Activated T-cell treated with anti-CD3 and anti-CD28 coated beads, Interleukin-2, amount 50 U/mL, for 24 hours (primary cell): ENCODE data around the gene XIRP2.
"Not testable (repeated sequence)": the region's sequence is repeated elsewhere in the genome, so short reads cannot be mapped to it uniquely, and the experiment has no call there.

Source experiments
- DNase-seq: peaks from one replicate; pipeline ENCODE4 v3.0.0-alpha.2; 2020
- H3K27ac Mint-ChIP-seq: 2 replicates; pipeline ENCODE4 v1.8.0; 2020; ENCODE audit warnings: mild to moderate bottlenecking, mixed read lengths
- H3K27me3 Mint-ChIP-seq: 2 replicates; pipeline ENCODE4 v1.8.0; 2020; ENCODE audit warnings: mixed read lengths
- H3K36me3 Mint-ChIP-seq: 2 replicates; pipeline ENCODE4 v1.8.0; 2020; ENCODE audit warnings: low read depth, mixed read lengths
- H3K4me1 Mint-ChIP-seq: 2 replicates; pipeline ENCODE4 v1.8.0; 2020; ENCODE audit warnings: low read depth, mixed read lengths
- H3K4me3 Mint-ChIP-seq: 2 replicates; pipeline ENCODE4 v1.8.0; 2020; ENCODE audit warnings: mild to moderate bottlenecking, moderate library complexity, mixed read lengths
- H3K9me3 Mint-ChIP-seq: 2 replicates; pipeline ENCODE4 v1.8.0; 2020; ENCODE audit warnings: mixed read lengths

The XIRP2 gene

GRCh38 chr2:167198009-167198408 lies 309.7 kb downstream of the XIRP2 start:
- peaks cover 5% of the 10 kb centered on the region for H3K4me1 Mint-ChIP-seq
- no peak for DNase-seq
- no peak overlapping the region for H3K4me3 Mint-ChIP-seq
- H3K27me3 Mint-ChIP-seq: no peaks in the 10 kb centered on the region
- no peak overlapping the region for H3K27ac Mint-ChIP-seq
- no peaks in the 10 kb centered on the region for H3K9me3 Mint-ChIP-seq
- no peaks in the 10 kb centered on the region for H3K36me3 Mint-ChIP-seq

- Mint-ChIP-seq H3K36me3 (no peaks in the 10 kb centered on the region), H3K27me3 (no peaks in the 10 kb centered on the region), H3K27ac (no peak overlapping the region), H3K4me3 (no peak overlapping the region), H3K4me1 (peaks cover 5% of the 10 kb centered on the region), H3K9me3 (no peaks in the 10 kb centered on the region)
- no peak for DNase-seq
Observed at GRCh38 chr2:167198576-167198975, 310.3 kb downstream of the XIRP2 start.

- DNase-seq: no peak
- no peaks in the 10 kb centered on the region for H3K36me3 Mint-ChIP-seq
- H3K4me3 Mint-ChIP-seq: no peak overlapping the region
- peaks cover 5% of the 10 kb centered on the region for H3K4me1 Mint-ChIP-seq
- H3K27me3 Mint-ChIP-seq: no peaks in the 10 kb centered on the region
- no peaks in the 10 kb centered on the region for H3K9me3 Mint-ChIP-seq
- H3K27ac Mint-ChIP-seq: no peak overlapping the region
Observed at GRCh38 chr2:167200019-167200418, 311.7 kb downstream of the XIRP2 start.

- Mint-ChIP-seq H3K36me3 (no peaks in the 10 kb centered on the region), H3K27ac (no peak overlapping the region), H3K27me3 (no peaks in the 10 kb centered on the region), H3K9me3 (no peaks in the 10 kb centered on the region), H3K4me1 (no peaks in the 10 kb centered on the region), H3K4me3 (no peak overlapping the region)
- no peak for DNase-seq
Observed at GRCh38 chr2:167209784-167210183, 321.5 kb downstream of the XIRP2 start.

- Mint-ChIP-seq H3K4me3 (no peak overlapping the region), H3K9me3 (no peaks in the 10 kb centered on the region), H3K27me3 (no peaks in the 10 kb centered on the region), H3K27ac (no peak overlapping the region), H3K36me3 (no peaks in the 10 kb centered on the region), H3K4me1 (no peaks in the 10 kb centered on the region)
- no peak for DNase-seq
Observed at GRCh38 chr2:167212014-167212648, 323.9 kb downstream of the XIRP2 start.

GRCh38 chr2:167215595-167215994 lies 327.3 kb downstream of the XIRP2 start:
- Mint-ChIP-seq H3K9me3 (no peaks in the 10 kb centered on the region), H3K27ac (no peak overlapping the region), H3K27me3 (no peaks in the 10 kb centered on the region), H3K36me3 (no peaks in the 10 kb centered on the region), H3K4me1 (no peaks in the 10 kb centered on the region), H3K4me3 (no peak overlapping the region)
- DNase-seq: no peak

- no peaks in the 10 kb centered on the region for H3K36me3 Mint-ChIP-seq
- no peaks in the 10 kb centered on the region for H3K4me1 Mint-ChIP-seq
- H3K4me3 Mint-ChIP-seq: no peak overlapping the region
- DNase-seq: no peak
- H3K27ac Mint-ChIP-seq: no peak overlapping the region
- H3K9me3 Mint-ChIP-seq: no peaks in the 10 kb centered on the region
- H3K27me3 Mint-ChIP-seq: no peaks in the 10 kb centered on the region
Observed at GRCh38 chr2:167237478-167237877, 349.2 kb downstream of the XIRP2 start.

- Mint-ChIP-seq H3K4me3 (no peak overlapping the region), H3K9me3 (no peaks in the 10 kb centered on the region)
Observed at GRCh38 chr2:167240671-167241070, 352.4 kb downstream of the XIRP2 start.

GRCh38 chr2:167249197-167249596 lies 360.9 kb downstream of the XIRP2 start:
- H3K27me3 Mint-ChIP-seq: no peaks in the 10 kb centered on the region
- H3K4me1 Mint-ChIP-seq: no peaks in the 10 kb centered on the region
- H3K4me3 Mint-ChIP-seq: no peak overlapping the region
- H3K9me3 Mint-ChIP-seq: no peaks in the 10 kb centered on the region
- H3K36me3 Mint-ChIP-seq: no peaks in the 10 kb centered on the region
- no peak for DNase-seq
- H3K27ac Mint-ChIP-seq: no peak overlapping the region

More at GRCh38 chr2:167240671-167241070, 352.4 kb downstream of the XIRP2 start:
- no peak overlapping the region for H3K27ac Mint-ChIP-seq
- no peaks in the 10 kb centered on the region for H3K4me1 Mint-ChIP-seq
- no peak for DNase-seq
- H3K27me3 Mint-ChIP-seq: no peaks in the 10 kb centered on the region
- no peaks in the 10 kb centered on the region for H3K36me3 Mint-ChIP-seq

GRCh38 chr2:167253025-167253424 lies 364.7 kb downstream of the XIRP2 start:
- DNase-seq: no peak
- Mint-ChIP-seq H3K27ac (no peak overlapping the region), H3K4me3 (no peak overlapping the region)

GRCh38 chr2:167254721-167255120 lies 366.4 kb downstream of the XIRP2 start:
- DNase-seq: no peak
- no peaks in the 10 kb centered on the region for H3K9me3 Mint-ChIP-seq
- H3K4me3 Mint-ChIP-seq: no peak overlapping the region
- H3K27ac Mint-ChIP-seq: no peak overlapping the region
- no peaks in the 10 kb centered on the region for H3K36me3 Mint-ChIP-seq
- H3K27me3 Mint-ChIP-seq: no peaks in the 10 kb centered on the region
- H3K4me1 Mint-ChIP-seq: no peaks in the 10 kb centered on the region

More at GRCh38 chr2:167253025-167253424, 364.7 kb downstream of the XIRP2 start:
- Mint-ChIP-seq H3K4me1 (no peaks in the 10 kb centered on the region), H3K36me3 (no peaks in the 10 kb centered on the region), H3K27me3 (no peaks in the 10 kb centered on the region), H3K9me3 (no peaks in the 10 kb centered on the region)

- H3K9me3 Mint-ChIP-seq: no peaks in the 10 kb centered on the region
- no peaks in the 10 kb centered on the region for H3K4me1 Mint-ChIP-seq
- no peak overlapping the region for H3K27ac Mint-ChIP-seq
- H3K27me3 Mint-ChIP-seq: no peaks in the 10 kb centered on the region
- no peaks in the 10 kb centered on the region for H3K36me3 Mint-ChIP-seq
- no peak overlapping the region for H3K4me3 Mint-ChIP-seq
- DNase-seq: no peak
Observed at GRCh38 chr2:167258712-167259111, 370.4 kb downstream of the XIRP2 start.

GRCh38 chr2:167264380-167264779 lies 376.1 kb downstream of the XIRP2 start:
- no peak for DNase-seq
- H3K4me1 Mint-ChIP-seq: no peaks in the 10 kb centered on the region
- H3K9me3 Mint-ChIP-seq: peaks cover 15% of the 10 kb centered on the region
- H3K4me3 Mint-ChIP-seq: no peak overlapping the region
- H3K36me3 Mint-ChIP-seq: no peaks in the 10 kb centered on the region
- no peak overlapping the region for H3K27ac Mint-ChIP-seq
- no peaks in the 10 kb centered on the region for H3K27me3 Mint-ChIP-seq

- Mint-ChIP-seq H3K4me3 (no peak overlapping the region), H3K4me1 (no peaks in the 10 kb centered on the region), H3K36me3 (no peaks in the 10 kb centered on the region), H3K9me3 (peaks cover 19% of the 10 kb centered on the region), H3K27me3 (no peaks in the 10 kb centered on the region), H3K27ac (no peak overlapping the region)
- DNase-seq: no peak
Observed at GRCh38 chr2:167265004-167265403, 376.7 kb downstream of the XIRP2 start.

GRCh38 chr2:167265722-167266121 lies 377.4 kb downstream of the XIRP2 start:
- Mint-ChIP-seq H3K27ac (no peak overlapping the region), H3K27me3 (no peaks in the 10 kb centered on the region), H3K36me3 (no peaks in the 10 kb centered on the region), H3K9me3 (peaks cover 19% of the 10 kb centered on the region), H3K4me3 (no peak overlapping the region), H3K4me1 (no peaks in the 10 kb centered on the region)
- no peak for DNase-seq

GRCh38 chr2:167268245-167268644 lies 380.0 kb downstream of the XIRP2 start:
- not testable (repeated sequence) for H3K27me3 Mint-ChIP-seq, H3K4me3 Mint-ChIP-seq, H3K36me3 Mint-ChIP-seq, H3K4me1 Mint-ChIP-seq, DNase-seq, H3K27ac Mint-ChIP-seq
- peaks cover 19% of the 10 kb centered on the region for H3K9me3 Mint-ChIP-seq
